T-helper 9 cell (primary cell): ENCODE measurements around the gene MCHR1.
"Not testable (repeated sequence)": the region's sequence is repeated elsewhere in the genome, so short reads cannot be mapped to it uniquely, and the experiment has no call there.

ENCODE experiments used
- DNase-seq: peaks from one replicate; pipeline ENCODE4 v3.0.0-alpha.2; 2020

The MCHR1 gene

DNA sequence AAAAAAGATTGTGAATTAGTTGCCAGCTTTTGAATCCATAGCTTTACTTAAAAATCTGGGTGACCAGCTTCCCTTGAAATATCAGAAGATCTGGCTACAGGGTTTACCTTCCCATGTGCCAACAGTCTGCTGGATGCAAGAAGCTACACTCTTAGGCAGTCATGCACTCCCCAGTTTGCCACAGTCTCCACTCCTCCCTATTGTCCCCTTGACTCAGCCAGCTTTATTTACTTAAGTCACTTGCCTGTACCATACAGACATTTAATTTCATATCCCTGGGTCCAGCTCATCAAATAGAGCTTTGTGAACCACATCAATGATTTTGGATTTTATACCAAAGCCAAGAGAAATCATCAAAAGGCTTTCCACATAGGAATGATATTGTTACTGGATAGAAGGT lies 12.2 kb downstream of the MCHR1 start:
- DNase-seq = no peak

DNA sequence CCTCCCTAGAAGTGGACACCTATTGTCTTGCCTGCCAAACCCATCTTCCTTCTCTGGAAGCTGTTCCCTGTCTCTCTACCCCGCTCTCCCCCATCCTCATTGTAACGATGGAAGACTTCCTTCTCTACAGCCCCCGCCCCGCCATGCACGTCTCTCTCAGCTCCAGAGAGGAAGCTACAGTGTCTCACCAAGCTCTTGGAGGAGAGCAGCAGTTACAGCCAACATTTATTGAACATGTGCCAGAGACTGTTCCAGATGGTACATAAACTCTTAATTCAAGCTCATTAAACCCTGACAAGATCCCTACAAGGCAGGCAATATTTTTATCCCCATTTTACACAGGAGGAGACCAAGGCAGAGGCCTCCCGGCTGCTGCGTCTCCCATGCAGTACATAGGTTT lies 15.1 kb downstream of the MCHR1 start:
- no peak for DNase-seq

DNA sequence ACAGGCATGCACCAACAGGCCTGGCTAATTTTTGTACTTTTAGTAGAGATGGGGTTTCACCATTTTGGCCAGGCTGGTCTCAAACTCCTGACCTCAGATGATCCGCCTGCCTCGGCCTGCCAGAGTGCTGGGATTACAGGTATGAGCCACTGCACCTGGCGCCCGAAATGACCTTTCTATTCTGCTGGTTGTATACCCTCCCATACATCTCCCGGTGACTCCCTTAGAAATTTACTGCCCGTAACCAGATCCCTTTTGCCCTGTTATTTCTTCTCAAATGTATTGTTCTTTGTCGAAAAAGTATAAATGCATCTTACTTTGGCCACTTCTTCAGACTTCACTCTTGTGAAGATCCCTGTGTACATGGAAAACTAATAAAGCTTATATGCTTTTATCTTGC lies 22.0 kb downstream of the MCHR1 start:
- DNase-seq = no peak

DNA sequence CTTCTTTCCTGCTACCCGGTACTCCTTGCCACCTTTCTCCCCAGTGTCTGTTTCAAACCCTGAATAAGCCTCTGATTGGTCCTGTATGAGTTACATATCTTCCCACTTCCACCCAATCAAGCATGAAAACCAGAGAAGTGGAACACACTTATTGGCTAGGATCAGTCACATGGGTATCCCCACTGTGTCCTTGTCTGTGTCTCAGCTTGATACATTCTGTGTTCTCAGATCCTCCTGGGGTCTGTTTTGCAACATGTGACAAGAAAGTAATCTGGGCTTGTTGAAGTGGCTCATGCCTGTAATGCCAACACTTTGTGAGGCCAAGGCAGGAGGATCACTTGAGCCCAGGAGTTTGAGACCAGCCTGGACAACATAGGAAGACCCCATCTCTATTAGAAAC lies 23.9 kb downstream of the MCHR1 start:
- DNase-seq = no peak

DNA sequence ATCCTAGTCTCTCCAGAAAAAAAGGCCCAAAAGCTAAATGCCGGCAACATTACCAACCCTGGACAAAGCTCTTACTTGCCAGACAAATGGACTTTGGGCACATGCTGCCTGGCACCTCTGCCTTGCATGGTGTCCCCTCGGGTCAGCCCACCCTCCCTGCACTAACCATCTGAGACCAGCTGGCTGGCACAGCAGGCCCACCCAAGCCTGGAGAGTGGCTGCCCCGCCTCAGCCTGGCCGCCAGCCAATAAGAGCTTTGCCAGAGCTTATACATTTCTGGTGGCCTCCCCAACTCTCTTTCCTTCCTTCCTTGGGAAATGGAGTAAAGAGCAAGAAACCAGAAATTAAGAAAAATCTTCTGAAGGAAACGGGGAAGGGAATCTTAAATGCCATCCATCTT lies 24.5 kb downstream of the MCHR1 start:
- DNase-seq = no peak

GRCh38 chr22:40705918-40706682 lies 26.8 kb downstream of the MCHR1 start:
- DNase-seq = no peak

- DNase-seq = no peak
Observed at GRCh38 chr22:40707154-40707553, 27.9 kb downstream of the MCHR1 start.

DNA sequence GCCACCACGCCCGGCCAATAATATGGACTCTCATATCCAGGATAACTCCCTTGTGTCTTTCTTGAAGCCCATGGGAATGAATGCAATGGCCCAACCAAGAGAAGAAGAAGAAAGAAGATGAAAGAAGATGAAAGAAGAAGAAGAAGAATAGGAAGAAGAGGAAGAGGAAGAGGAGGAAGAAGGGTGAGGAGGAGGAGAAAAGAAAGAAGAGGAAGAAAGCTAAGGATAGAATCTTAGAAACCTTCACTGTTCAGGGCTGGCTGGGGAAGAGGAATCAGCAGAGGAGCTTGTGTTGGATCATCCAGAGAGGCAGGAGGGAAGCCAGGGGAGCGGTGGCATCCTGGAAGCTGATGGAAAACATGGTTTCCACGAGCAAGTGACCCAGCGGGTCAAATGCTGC lies 28.9 kb downstream of the MCHR1 start:
- DNase-seq = no peak

- DNase-seq = no peak
Observed at GRCh38 chr22:40709752-40710413, 30.6 kb downstream of the MCHR1 start.

DNA sequence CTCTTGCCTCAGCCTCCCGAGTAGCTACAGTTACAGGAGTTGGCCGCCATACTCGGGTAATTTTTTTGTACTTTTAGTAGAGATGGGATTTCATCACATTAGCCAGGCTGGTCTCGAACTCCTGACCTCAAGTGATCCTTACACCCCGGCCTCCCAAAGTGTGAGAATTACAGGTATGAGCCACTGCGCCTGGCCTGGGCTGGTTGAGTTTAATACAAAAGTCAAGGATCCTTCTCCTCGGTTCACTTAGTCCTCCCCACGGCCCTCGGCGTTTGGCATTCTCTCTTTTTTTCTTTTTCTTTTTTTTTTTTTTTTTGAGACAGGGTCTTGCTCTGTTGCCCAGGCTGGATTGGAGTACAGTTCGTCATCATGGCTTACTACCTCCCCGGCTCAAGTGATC lies 33.0 kb downstream of the MCHR1 start:
- no peak for DNase-seq

- no peak for DNase-seq
Observed at GRCh38 chr22:40714499-40715337, 35.4 kb downstream of the MCHR1 start.

- DNase-seq = no peak
Observed at GRCh38 chr22:40716116-40716515, 36.8 kb downstream of the MCHR1 start.

GRCh38 chr22:40717657-40718056 lies 38.4 kb downstream of the MCHR1 start:
- not testable (repeated sequence) for DNase-seq

DNA sequence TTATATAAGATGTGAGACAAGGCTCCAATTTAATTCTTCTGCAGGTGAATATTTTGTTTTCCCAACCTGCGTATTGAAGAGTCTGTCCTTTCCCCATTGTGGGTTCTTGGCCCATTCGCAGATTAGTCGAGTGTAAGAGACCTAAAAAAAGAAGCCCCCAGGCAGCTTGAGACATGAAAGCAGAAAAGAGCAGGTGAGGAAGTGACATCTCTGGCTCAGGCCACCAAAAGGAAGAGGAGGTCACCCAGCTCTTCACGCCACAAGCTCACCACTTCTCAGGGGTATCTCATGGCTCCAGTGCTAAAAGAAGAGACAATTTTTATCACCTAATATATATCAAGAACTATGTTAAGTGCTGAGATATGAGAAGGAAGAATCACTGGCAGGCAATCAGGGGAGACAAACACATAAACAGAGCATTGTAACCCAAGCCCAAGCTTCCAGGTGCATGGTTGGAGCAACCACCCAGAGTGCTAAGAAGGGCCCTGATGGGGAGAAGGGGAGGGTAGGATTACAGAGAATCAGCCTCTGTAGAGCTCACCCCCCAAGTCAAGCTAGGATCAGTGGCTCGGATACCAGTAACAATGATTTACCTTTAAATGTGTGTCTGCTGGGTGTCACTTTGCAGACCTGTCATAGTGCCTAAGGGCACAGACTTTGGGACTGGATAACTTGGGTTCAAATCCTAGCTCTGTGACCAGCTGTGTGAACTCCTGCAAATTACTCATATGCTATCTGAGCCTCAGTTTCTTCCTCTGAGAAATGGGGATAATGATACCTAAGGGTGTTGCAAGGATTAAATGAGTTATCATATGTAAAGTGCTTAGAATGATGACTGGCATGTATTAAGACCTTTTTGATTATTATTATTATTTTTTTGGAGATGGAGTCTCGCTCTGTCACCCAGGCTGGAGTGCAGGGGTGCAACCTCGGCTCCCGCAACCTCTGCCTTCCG lies 39.2 kb downstream of the MCHR1 start:
- DNase-seq = no peak

GRCh38 chr22:40719599-40719998 lies 40.3 kb downstream of the MCHR1 start:
- DNase-seq = no peak

DNA sequence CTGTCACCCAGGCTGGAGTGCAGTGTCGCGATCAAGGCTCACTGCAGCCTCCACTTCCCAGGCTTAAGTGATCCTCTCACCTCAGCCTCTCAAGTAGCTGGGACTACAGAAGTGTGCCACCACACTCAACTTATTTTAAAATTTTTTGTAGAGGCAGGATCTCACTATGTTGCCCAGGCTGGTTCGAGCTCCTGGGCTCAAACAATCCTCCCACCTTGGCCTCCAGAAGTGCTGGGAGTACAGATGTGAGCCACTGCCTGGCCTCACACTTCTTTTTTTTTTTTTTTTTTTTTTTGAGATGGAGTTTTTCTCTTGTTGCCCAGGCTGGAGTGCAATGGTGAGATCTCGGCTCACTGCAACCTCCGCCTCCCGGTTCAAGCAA lies 40.9 kb downstream of the MCHR1 start:
- DNase-seq = not testable (repeated sequence)

DNA sequence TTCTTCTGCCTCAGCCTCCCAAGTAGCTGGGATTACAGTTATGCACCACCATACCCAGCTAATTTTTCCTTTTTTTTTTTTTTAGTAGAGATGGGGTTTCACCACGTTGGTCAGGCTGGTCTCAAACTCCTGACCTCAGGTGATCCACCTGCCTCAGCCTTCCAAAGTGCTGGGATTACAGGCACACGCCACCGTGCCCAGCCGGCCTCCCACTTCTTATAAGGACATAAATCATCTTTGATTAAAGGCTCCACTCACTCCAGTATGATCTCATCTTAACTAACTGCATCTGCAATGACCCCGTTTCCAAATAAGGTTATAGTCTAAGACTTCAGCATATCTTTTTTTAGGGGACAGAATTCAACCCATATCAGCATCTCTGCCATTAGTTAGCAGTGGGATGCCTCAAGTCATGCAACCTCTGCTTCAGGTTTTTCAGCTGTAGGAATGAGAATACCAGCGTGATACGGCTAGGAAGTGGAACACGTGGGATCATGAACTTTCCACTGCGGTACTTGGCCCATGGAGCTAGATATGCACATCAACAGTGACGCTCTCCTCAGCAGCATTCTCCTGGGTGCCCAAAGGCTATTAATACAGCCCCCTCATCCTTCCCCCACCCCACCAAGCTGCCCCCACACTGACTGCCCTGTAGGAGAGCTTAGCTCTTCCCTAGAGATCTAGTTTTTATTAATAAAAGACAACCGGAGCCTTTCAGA lies 41.4 kb downstream of the MCHR1 start:
- no peak for DNase-seq

GRCh38 chr22:40721266-40721665 lies 42.0 kb downstream of the MCHR1 start:
- DNase-seq = no peak

DNA sequence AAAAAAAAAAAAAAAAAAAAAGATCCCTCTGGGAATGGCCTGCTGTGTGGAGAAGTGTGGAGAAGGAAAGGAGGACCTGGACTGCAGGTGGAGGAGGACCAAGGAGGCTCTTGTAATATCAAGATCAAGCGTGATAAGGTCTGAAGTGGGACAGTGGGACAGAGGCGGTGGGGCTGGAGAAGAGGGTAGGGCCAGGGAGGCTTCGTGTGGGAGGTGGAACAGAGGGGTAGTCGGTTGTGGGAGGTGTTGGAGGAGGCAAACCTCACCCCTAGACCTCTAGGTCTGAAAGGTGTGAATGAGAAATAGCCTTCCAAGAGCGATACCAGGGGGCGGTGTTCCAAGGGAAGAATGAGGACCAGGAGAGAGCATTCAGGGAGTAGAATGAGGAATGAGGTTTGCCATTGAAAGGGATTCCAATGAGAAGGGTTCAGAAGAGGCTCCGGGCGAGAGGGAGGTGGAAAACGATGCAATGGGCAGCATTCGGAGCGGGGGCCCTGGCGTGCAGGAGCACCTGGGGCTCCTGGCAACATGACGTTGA lies 44.2 kb downstream of the MCHR1 start:
- DNase-seq = no peak

DNA sequence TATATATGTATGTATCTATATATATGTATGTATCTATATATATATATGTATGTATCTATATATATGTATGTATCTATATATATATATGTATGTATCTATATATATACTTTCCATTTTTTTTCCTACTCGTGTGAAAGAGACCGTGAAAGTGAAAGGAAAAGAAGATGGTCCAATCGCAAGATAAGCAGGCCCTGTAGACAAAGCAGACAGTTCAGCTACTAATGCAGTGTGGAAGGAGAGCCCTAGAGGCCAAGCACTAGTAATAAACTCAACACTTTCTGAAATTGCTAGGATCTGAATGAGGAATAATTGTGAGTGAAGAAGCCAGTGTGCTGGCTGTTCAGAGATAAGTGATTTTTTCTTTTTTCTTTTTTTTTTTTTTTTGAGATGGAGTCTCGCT lies 47.2 kb downstream of the MCHR1 start:
- no peak for DNase-seq
